ENCODE data around the gene TMEM244.

Gene TMEM244, protein sequence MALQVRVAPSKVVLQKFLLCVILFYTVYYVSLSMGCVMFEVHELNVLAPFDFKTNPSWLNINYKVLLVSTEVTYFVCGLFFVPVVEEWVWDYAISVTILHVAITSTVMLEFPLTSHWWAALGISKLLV

DNA sequence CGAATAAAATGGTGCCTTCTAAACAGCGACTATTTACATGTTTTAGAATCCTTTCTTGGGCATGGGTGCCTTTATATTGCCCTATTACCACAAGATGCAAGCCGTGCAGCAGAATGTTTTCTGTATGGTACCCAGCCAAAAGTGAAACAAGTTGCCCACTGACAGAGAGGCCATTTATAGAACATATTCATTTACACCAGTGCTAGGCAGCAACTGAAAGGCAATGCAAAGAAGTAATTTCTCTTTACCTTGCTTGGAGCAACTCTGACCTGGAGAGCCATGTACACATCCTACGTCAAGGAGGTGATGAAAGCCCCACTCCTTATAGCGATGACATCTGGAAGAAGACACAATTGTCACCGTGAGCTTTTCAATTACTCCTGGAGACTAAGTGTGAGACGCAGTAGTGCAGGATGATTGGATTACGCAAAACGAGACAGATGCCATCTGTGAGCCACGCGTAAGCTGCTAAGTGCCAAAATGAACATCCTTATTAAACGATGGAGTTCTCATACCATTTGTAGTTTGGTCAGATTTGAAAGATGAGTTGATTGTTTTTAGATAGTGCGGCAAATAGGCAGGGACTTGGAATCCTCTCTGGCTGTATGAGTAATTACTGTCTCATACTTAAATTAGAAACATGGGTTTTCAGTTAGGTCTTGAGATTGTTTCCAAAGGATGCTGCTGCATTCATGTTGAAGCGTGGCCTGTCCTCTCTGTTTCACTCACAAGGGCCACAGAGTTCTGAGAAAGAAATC, at the start of gene TMEM244:
TSS of gene TMEM244 (minus strand) at position 408 of the 758 bp plus-strand sequence. CDS start at position 281, 127 bp downstream.
- Histone ChIP-seq H4K20me1 (no peaks in the 10 kb centered on the region), H3K4me1 (no peaks in the 10 kb centered on the region), H3K9me3 (peaks cover 5% of the 10 kb centered on the region; the same call in 1 of the 2 replicates), H3K27ac (no peak within 1 kb of the TSS), H3K4me2 (no peak within 1 kb of the TSS), H3K9ac (no peak within 1 kb of the TSS), H3K36me3 (no peaks in the 10 kb centered on the region), H3K4me3 (no peak within 1 kb of the TSS), H3K27me3 (no peaks in the 10 kb centered on the region)
- no peak for TF ChIP-seq Cebpa-rat (IDR thresholded peaks at IDR 0.05)

DNA sequence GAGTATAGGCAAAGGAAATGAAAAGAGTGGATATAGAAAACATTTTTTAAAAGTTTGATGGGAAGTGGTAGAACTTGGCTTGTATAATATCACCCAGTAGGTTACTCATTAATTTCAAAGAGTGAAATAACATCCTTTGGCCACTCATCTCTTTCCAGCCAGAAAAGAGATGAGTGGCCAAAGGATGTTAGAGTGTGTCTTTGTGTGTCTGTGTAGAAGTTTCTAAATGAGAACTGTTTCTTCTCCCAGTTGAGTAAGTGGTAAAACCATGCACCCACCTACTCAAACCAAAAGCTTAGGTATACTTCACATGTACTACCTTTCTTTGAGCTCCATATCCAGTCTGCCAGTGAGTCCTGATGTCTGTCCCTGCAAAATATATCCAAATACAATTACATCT, 47.7 kb upstream of the TMEM244 start:
- Histone ChIP-seq H3K27me3 (no peaks in the 10 kb centered on the region), H3K9ac (no peak overlapping the region), H3K36me3 (no peaks in the 10 kb centered on the region), H3K9me3 (no peaks in the 10 kb centered on the region), H3K27ac (no peak overlapping the region), H3K4me3 (no peak overlapping the region), H3K4me2 (no peak overlapping the region), H4K20me1 (no peaks in the 10 kb centered on the region), H3K4me1 (no peaks in the 10 kb centered on the region)
- no peak for TF ChIP-seq Cebpa-rat (IDR thresholded peaks at IDR 0.05)

DNA sequence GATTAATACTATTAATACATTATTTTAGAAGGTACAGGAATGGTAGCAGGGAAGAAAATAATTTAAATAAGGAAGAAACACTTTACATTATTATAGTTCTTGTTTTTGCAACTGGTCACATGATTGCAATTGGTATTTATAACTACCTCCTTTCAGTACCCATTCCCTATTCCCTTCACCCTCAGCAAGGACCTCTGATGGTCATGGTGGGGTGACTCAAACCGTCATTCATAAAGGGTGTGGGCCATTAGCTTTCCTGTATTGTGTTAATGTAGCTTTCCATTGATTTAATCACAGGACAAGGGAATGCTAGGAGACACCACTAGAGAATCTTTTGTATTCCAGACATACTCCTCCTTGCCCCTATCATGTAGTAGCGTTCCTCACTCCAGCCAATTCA, 47.2 kb upstream of the TMEM244 start:
- Histone ChIP-seq H3K4me3 (no peak overlapping the region), H3K9me3 (no peaks in the 10 kb centered on the region), H3K27ac (no peak overlapping the region), H3K4me1 (no peaks in the 10 kb centered on the region), H3K27me3 (no peaks in the 10 kb centered on the region), H3K4me2 (no peak overlapping the region), H3K9ac (no peak overlapping the region), H3K36me3 (no peaks in the 10 kb centered on the region), H4K20me1 (no peaks in the 10 kb centered on the region)
- no peak for TF ChIP-seq Cebpa-rat (IDR thresholded peaks at IDR 0.05)

DNA sequence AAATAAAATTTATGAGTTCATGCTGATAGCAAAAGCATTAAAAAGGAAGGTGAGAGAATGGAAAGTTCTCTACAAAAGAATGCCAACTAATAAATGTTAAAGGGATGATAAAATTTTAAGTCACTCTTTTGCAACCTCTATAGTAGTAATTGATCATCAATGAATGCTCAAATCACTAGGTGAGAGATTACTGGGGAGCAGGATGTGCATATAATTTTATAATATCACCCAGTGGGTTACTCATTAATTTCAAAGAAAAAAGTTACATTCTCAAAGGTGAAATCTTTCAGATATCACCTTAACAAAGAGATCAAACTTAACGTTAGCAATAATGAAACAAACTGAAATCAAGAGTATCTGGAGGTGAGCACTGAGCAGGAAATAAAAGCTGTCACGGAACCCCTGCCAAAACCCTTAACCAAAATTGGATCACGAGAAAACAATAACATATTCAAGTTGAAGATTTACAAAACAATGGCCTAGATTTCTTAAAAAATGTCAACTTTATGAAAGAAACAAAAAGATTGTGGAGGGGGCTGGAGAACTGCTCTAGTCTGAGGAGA, 45.5 kb upstream of the TMEM244 start:
- TF ChIP-seq Cebpa-rat (IDR thresholded peaks at IDR 0.05): no peak
- Histone ChIP-seq H3K27ac (no peak overlapping the region), H3K4me3 (no peak overlapping the region), H3K36me3 (no peaks in the 10 kb centered on the region), H3K9ac (no peak overlapping the region), H3K4me2 (no peak overlapping the region), H3K4me1 (no peaks in the 10 kb centered on the region), H3K27me3 (no peaks in the 10 kb centered on the region), H3K9me3 (no peaks in the 10 kb centered on the region), H4K20me1 (no peaks in the 10 kb centered on the region)

DNA sequence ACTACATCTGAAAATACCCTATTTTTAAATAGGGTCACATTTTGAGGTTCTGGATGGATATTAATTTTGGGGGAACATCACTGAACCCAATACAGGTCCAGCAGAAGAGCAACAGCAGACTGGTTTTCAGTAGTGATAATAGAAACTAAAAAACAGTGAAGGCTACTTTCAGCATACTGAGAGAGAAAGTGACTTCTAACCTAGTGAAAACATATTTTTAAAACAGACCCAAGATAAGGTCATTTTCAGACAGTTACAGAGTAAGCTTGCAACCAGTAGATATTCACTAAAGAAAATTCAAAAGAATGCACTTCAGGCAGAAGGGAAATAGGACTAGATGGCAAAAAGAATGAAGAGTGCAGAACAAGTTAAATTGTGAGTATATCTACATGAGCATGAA, 42.0 kb upstream of the TMEM244 start:
- Histone ChIP-seq H3K4me1 (no peaks in the 10 kb centered on the region), H3K4me2 (no peak overlapping the region), H4K20me1 (no peaks in the 10 kb centered on the region), H3K4me3 (no peak overlapping the region), H3K36me3 (no peaks in the 10 kb centered on the region), H3K27me3 (no peaks in the 10 kb centered on the region), H3K9me3 (no peaks in the 10 kb centered on the region), H3K9ac (no peak overlapping the region), H3K27ac (no peak overlapping the region)
- no peak for TF ChIP-seq Cebpa-rat (IDR thresholded peaks at IDR 0.05)

DNA sequence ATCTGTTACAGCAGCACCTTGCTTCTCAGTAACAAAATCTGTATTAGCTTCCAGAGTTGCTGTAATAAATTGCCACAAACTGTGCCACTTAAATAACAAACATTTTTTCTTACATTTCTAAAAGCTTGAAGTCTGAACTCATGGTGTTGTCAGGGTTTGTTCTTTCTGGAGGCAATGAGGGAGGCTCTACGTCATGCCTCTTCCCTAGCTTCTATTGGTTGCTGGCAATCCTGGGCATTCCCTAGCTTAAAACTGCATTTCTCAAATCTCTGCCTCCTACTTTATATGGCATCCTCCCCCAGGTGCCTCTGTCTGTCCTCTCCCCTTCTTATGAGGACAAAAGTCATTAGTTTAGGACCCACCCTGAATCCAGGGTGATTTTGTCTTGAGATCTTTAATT, 41.6 kb upstream of the TMEM244 start:
- Histone ChIP-seq H3K27ac (no peak overlapping the region), H3K4me2 (no peak overlapping the region), H3K9me3 (no peaks in the 10 kb centered on the region), H3K27me3 (no peaks in the 10 kb centered on the region), H4K20me1 (no peaks in the 10 kb centered on the region), H3K36me3 (no peaks in the 10 kb centered on the region), H3K9ac (no peak overlapping the region), H3K4me1 (no peaks in the 10 kb centered on the region), H3K4me3 (no peak overlapping the region)
- TF ChIP-seq Cebpa-rat (IDR thresholded peaks at IDR 0.05): no peak

DNA sequence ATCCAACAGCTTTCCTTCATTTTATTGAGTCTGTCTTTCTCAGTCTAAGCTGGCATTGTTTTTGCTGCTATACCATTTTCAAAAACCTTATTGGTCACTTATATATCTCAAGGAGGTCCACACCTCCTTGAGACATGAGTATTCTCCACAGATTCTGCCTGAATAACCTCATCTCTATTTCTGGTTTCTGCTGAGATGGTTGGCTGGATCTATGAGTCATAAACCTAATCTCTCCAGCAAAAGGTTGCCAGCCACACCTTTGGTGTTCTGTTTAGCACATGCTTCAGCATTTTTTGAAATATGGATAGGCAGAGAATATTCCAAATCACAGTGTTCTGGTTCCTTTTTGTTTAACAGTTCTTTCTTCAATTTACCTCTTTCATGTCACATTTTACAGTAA, 40.8 kb upstream of the TMEM244 start:
- Histone ChIP-seq H3K4me3 (no peak overlapping the region), H3K27ac (no peak overlapping the region), H3K4me1 (no peaks in the 10 kb centered on the region), H3K36me3 (no peaks in the 10 kb centered on the region), H4K20me1 (no peaks in the 10 kb centered on the region), H3K9ac (no peak overlapping the region), H3K4me2 (no peak overlapping the region), H3K27me3 (no peaks in the 10 kb centered on the region), H3K9me3 (no peaks in the 10 kb centered on the region)
- no peak for TF ChIP-seq Cebpa-rat (IDR thresholded peaks at IDR 0.05)

DNA sequence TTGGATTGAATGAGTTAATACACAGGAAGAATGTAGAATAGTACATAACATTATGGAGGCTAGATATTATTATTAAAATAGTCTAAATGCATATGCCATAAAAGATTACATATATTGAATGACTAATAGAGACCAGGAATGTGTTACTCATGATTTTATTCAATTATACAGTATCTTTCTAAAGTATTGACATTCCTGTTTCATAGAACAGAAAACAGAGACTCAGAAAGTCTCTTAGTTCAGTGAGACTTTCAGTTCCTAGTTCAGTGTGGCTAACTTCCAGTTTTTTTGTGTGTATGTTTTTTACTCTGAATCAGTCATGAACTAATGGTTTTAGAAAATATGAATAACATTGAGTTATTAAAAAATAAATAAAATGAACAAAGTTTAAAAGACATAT, 34.6 kb upstream of the TMEM244 start:
- Histone ChIP-seq H3K27ac (no peak overlapping the region), H4K20me1 (no peaks in the 10 kb centered on the region), H3K27me3 (no peaks in the 10 kb centered on the region), H3K9ac (no peak overlapping the region), H3K4me1 (no peaks in the 10 kb centered on the region), H3K4me2 (no peak overlapping the region), H3K4me3 (no peak overlapping the region), H3K36me3 (no peaks in the 10 kb centered on the region), H3K9me3 (no peaks in the 10 kb centered on the region)
- no peak for TF ChIP-seq Cebpa-rat (IDR thresholded peaks at IDR 0.05)

DNA sequence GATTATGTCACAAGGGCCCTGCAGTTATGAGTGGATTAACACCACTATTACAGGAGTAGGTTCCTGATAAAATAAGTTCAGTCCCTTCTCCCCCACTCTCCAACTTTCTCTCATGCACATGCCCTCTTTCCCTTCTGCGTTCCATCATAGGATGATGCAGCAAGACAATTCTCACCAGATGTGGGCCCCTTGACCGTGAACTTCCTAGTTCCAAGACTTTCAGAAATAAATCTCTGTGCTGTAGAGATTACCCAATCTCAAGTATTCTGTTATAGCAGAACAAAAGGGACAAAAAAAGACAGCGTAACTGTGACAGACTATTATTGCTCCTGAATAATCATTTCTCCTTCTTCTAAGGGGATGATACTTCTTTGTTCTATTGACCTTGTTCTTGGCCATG, 33.8 kb upstream of the TMEM244 start:
- Histone ChIP-seq H3K4me1 (no peaks in the 10 kb centered on the region), H4K20me1 (no peaks in the 10 kb centered on the region), H3K36me3 (no peaks in the 10 kb centered on the region), H3K9me3 (no peaks in the 10 kb centered on the region), H3K27ac (no peak overlapping the region), H3K4me3 (no peak overlapping the region), H3K9ac (no peak overlapping the region), H3K27me3 (no peaks in the 10 kb centered on the region; the same call in 1 of the 2 replicates), H3K4me2 (no peak overlapping the region)
- TF ChIP-seq Cebpa-rat (IDR thresholded peaks at IDR 0.05): no peak

DNA sequence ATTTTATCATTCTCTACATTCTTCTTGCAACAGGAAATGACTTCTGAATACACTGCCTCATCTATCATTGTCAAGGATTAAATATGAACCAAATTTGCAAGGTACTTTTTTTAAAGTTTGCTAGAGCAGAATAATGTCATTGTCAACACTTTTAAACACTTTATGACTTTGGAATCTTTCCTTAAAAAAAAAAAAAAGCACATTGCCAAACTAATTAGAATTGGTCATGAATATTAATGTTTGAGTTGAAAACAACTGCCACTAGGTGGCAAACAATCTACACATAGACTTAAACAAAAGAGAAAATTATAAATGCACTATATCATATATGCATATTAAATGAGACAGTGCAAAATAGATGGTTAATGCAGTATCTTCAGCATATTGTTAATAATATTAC, 32.5 kb upstream of the TMEM244 start:
- no peaks in the 10 kb centered on the region for H4K20me1 ChIP-seq
- no peaks in the 10 kb centered on the region for H3K4me1 ChIP-seq
- no peak overlapping the region for H3K4me2 ChIP-seq
- TF ChIP-seq Cebpa-rat (IDR thresholded peaks at IDR 0.05): no peak
- no peak overlapping the region for H3K27ac ChIP-seq
- H3K9me3 ChIP-seq: no peaks in the 10 kb centered on the region
- no peaks in the 10 kb centered on the region for H3K36me3 ChIP-seq
- H3K27me3 ChIP-seq: no peaks in the 10 kb centered on the region; the same call in 1 of the 2 replicates
- H3K4me3 ChIP-seq: no peak overlapping the region
- H3K9ac ChIP-seq: no peak overlapping the region

Data from BLaER1 (cell line).